VCaP (cell line): Measurements from ENCODE around the gene TSSK6.

Experiments
- H3K27ac ChIP-seq: fragments of 450-650 bp; 2 replicates; pipeline ENCODE4 v1.5.1; 2017
- TF ChIP-seq, protein P1 (sequence below): fragments of 450-650 bp; conservative IDR thresholded peaks from 2 replicates; pipeline ENCODE4 v1.5.1; 2017; ENCODE audit warnings: mild to moderate bottlenecking, moderate library complexity

Gene TSSK6

DNA sequence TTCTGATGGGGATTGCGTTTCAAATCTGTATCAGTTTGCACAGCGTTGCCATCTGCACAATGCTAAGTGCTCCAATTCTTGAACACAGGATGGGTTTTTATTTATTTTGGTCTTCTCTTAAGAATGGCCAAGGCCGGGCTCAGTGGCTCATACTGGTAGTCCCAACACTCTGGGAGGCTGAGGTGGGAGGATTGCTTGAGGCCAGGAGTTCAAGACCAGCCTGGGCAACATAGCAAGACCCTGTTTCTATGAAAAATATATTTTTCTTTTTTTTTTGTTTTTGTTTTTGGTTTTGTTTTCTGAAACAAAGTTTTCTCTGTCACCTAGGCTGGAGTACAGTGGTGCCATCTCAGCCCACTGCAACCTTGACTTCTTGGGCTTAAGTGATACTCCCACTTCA is 7.8 kb upstream of the TSSK6 start:
- H3K27ac ChIP-seq: no peak overlapping the region
- TF ChIP-seq, protein P1, sequence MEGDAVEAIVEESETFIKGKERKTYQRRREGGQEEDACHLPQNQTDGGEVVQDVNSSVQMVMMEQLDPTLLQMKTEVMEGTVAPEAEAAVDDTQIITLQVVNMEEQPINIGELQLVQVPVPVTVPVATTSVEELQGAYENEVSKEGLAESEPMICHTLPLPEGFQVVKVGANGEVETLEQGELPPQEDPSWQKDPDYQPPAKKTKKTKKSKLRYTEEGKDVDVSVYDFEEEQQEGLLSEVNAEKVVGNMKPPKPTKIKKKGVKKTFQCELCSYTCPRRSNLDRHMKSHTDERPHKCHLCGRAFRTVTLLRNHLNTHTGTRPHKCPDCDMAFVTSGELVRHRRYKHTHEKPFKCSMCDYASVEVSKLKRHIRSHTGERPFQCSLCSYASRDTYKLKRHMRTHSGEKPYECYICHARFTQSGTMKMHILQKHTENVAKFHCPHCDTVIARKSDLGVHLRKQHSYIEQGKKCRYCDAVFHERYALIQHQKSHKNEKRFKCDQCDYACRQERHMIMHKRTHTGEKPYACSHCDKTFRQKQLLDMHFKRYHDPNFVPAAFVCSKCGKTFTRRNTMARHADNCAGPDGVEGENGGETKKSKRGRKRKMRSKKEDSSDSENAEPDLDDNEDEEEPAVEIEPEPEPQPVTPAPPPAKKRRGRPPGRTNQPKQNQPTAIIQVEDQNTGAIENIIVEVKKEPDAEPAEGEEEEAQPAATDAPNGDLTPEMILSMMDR: no peak

DNA sequence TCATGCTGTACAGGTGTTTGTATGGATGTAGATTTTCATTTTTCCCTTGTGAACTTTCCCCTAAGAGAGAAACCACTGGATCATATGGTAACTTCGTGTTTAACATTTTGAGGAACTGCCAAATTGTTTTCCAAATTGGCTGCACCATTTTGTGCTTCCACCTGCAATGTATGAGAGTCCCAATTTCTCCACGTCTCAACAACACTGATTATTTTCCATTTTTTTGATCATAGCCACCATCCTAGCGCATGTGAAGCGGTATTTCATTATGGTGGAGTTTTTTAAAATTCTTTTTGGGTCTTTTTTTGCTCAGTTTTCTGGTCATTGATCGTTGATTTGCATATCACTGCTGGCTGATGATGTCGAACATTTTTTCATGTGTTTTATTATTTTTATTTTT is 5.6 kb upstream of the TSSK6 start:
- TF ChIP-seq, protein P1: no peak

DNA sequence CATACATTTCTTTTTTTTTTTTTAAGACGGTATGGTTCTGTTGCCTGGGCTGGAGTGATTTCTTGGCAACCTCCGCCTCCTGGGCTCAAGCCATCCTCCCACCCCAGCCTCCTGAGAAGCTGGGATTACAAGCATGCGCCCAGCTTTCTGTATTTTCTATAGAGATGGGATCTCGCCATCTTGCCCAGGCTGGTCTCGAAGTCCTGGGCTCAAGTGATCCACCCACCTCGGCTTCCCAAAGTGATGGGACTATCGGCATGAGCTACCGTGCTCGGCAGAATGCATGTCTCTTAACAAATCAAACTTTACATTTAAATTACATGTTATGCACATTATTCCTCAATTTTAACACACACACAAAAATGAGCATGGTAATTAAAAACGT is 1.9 kb upstream of the TSSK6 start:
- no peak overlapping the region; the same call in 1 of the 2 replicates for H3K27ac ChIP-seq
- TF ChIP-seq, protein P1: no peak

More for the DNA sequence above, 5.6 kb upstream of the TSSK6 start:
- H3K27ac ChIP-seq: no peak overlapping the region

GRCh38 chr19:19515642-19516519 is 533 bp upstream of the TSSK6 start, which contains the start of gene NDUFA13:
TSS of gene NDUFA13 (plus strand) at chr19:19516225. CDS start at chr19:19516239, 14 bp downstream.
- peak within 1 kb of the TSS; percentile 77 for H3K27ac ChIP-seq
- TF ChIP-seq, protein P1: no peak; the same call in 1 of the 2 replicates

DNA sequence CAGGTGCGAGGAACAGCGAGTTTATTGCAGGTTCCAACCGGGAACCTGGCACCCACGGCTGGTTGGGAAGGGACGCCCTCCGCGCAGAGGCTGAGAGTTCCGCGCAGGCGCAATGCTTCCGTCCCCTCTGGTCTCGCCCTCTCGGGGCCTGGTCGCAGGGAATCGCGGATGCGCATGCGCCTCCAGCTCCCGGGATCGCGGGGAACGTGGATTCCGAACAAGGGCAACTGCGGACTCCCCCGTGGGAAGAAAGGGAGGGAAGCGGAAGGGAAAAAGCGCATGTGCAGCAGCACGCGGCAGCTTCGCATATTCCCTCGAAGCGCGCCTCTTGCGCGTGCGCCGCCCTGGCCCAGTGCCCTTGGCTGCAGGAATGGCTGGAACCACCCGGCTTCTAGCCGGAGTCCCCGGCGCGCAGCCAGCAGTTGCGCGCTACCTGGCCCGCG is 1.1 kb downstream of the TSSK6 start:
- TF ChIP-seq, protein P1: no peak
- H3K27ac ChIP-seq: no peak overlapping the region

- H3K27ac ChIP-seq: no peak overlapping the region
- TF ChIP-seq, protein P1: no peak
Observed at GRCh38 chr19:19513682-19514081, 1.7 kb downstream of the TSSK6 start.

- TF ChIP-seq, protein P1: no peak
- H3K27ac ChIP-seq: no peak overlapping the region
Observed at GRCh38 chr19:19510432-19510831, 4.9 kb downstream of the TSSK6 start.
